Lung (tissue), 12 donors: ENCODE results near the gene LCORL. TPM values are rescaled to one million over a fixed set of nuclear protein-coding genes. Genes with fewer than 3 reads are reported as not detected.

Experiments
- ATAC-seq: fragments of 200-7000 bp; cut with Tn5 transposase; one replicate; pipeline ENCODE4 v1.9.1; 2020; ENCODE audit warnings: moderate number of reproducible peaks; ENCODE audit not compliant: insufficient read depth, low FRiP score
- DNase-seq, 3 donors: peaks; one replicate each; pipeline ENCODE4 v3.0.0-alpha.2; 2013 to 2017
- H3K27ac ChIP-seq, 2 donors: one replicate each; pipeline ENCODE4 v1.5.1; 2013; ENCODE audit warnings: mild to moderate bottlenecking in 2 of 2, moderate library complexity in 2 of 2, control low read depth in 1 of 2, inconsistent platforms in 1 of 2, low read depth in 1 of 2, low read length in 1 of 2
- H3K27me3 ChIP-seq, 3 donors: one replicate each; pipeline ENCODE4 v1.5.1; 2013; ENCODE audit warnings: low read length in 2 of 3; ENCODE audit not compliant: control insufficient read depth in 3 of 3, insufficient read depth in 3 of 3
- H3K36me3 ChIP-seq, 4 donors: one replicate each; pipeline ENCODE4 v1.5.1; 2013; ENCODE audit warnings: low read length in 4 of 4, mild to moderate bottlenecking in 1 of 4, moderate library complexity in 1 of 4; ENCODE audit not compliant: control insufficient read depth in 4 of 4, insufficient read depth in 4 of 4
- H3K4me1 ChIP-seq, 5 donors: one replicate each; pipeline ENCODE4 v1.5.1; 2013; ENCODE audit warnings: low read length in 5 of 5, mild to moderate bottlenecking in 2 of 5, moderate library complexity in 1 of 5; ENCODE audit not compliant: control insufficient read depth in 5 of 5, insufficient read depth in 5 of 5
- H3K4me3 ChIP-seq: one replicate; pipeline ENCODE4 v1.5.1; 2013; ENCODE audit warnings: mild to moderate bottlenecking, control low read depth, moderate library complexity
- H3K9ac ChIP-seq, 2 donors: one replicate each; pipeline ENCODE4 v1.5.1; 2013; ENCODE audit warnings: low read length in 2 of 2, control low read depth in 1 of 2; ENCODE audit not compliant: insufficient read depth in 1 of 2
- H3K9me3 ChIP-seq, 4 donors: one replicate each; pipeline ENCODE4 v1.5.1; 2013; ENCODE audit warnings: low read length in 3 of 4, mild to moderate bottlenecking in 1 of 4, moderate library complexity in 1 of 4; ENCODE audit not compliant: control insufficient read depth in 4 of 4, insufficient read depth in 3 of 4
- CTCF ChIP-seq: IDR thresholded peaks from 2 replicates; pipeline ENCODE4 v1.5.1; 2012; ENCODE audit warnings: mild to moderate bottlenecking; ENCODE audit errors: control extremely low read depth, extremely low read depth
- WGBS, 2 donors: extraction: QIAGEN DNeasy Blood & Tissue Kit; methylation state at CpG; one replicate each; pipeline ENCODE4 v1.1.7; 2013; 5-methylcytosine and 5-hydroxymethylcytosine counted together
- polyA plus RNA-seq, 2 donors: library from polyadenylated mRNA; stranded (reverse); fragments of 200-250 nt; gene quantifications; one replicate each; pipeline ENCODE4 v1.2.1, GENCODE V29; 2013
- total RNA-seq, 2 donors: library from RNA; depleted of rRNA in 1 of 2; stranded (reverse); fragments of >200 nt in 1 of 2; gene quantifications; one replicate each; pipeline ENCODE4 v1.2.1, GENCODE V29; 2014 to 2021
- donor health status: control.
- donor health status: control.
- donor health status: Bipolar disorder and iron deficiency.
- donor health status: healthy.
- donor health status: DM: yes; HTN: yes; CAD: no.

Gene LCORL
- total and polyA plus RNA-seq, 4 donors, result 2.8 to 29.0 (median 7.0) TPM

GRCh38 chr4:17877661-17878060 is 143.9 kb downstream of the LCORL start:
- Histone ChIP-seq H3K4me3 (no peak overlapping the region), H3K27ac (no peak overlapping the region), H3K27me3 (no peaks in the 10 kb centered on the region), H3K36me3 (no peaks in the 10 kb centered on the region), H3K9me3 (no peaks in the 10 kb centered on the region), H3K9ac (no peak overlapping the region), H3K4me1 (no peaks in the 10 kb centered on the region)
- ATAC-seq, result no peak
- no peak for DNase-seq
- WGBS, 2 donors, result 88% methylated on average over 5 of the region's 5 CpGs
- TF ChIP-seq CTCF, result no peak

- no peaks in the 10 kb centered on the region for H3K27me3 ChIP-seq
- H3K27ac ChIP-seq, result no peak overlapping the region
- no peaks in the 10 kb centered on the region for H3K9me3 ChIP-seq
- WGBS, 2 donors, result 97 to 99% methylated on average over 4 of the region's 4 CpGs
- TF ChIP-seq CTCF, result no peak
- no peaks in the 10 kb centered on the region for H3K36me3 ChIP-seq
- H3K9ac ChIP-seq, result no peak overlapping the region
- no peak for DNase-seq
- no peaks in the 10 kb centered on the region for H3K4me1 ChIP-seq
- ATAC-seq, result no peak
- H3K4me3 ChIP-seq, result no peak overlapping the region
Observed at GRCh38 chr4:17876943-17877342, 144.6 kb downstream of the LCORL start.

GRCh38 chr4:17875402-17876070 is 146.0 kb downstream of the LCORL start:
- Histone ChIP-seq H3K9me3 (no peaks in the 10 kb centered on the region), H3K9ac (no peak overlapping the region), H3K4me3 (no peak overlapping the region), H3K4me1 (no peaks in the 10 kb centered on the region), H3K36me3 (no peaks in the 10 kb centered on the region), H3K27me3 (no peaks in the 10 kb centered on the region), H3K27ac (no peak overlapping the region)
- DNase-seq (no peak), ATAC-seq (no peak)
- 91 to 99% methylated on average over 4 of the region's 4 CpGs for WGBS, 2 donors
- TF ChIP-seq CTCF, result no peak

GRCh38 chr4:17869327-17869726 is 152.2 kb downstream of the LCORL start:
- no peak overlapping the region for H3K9ac ChIP-seq
- no peaks in the 10 kb centered on the region for H3K36me3 ChIP-seq
- DNase-seq (no peak), ATAC-seq (no peak)
- no peaks in the 10 kb centered on the region for H3K27me3 ChIP-seq
- H3K9me3 ChIP-seq, result no peaks in the 10 kb centered on the region
- no peaks in the 10 kb centered on the region for H3K4me1 ChIP-seq
- 75 to 78% methylated on average over 2 of the region's 2 CpGs for WGBS, 2 donors
- H3K27ac ChIP-seq, result no peak overlapping the region
- TF ChIP-seq CTCF, result no peak
- H3K4me3 ChIP-seq, result no peak overlapping the region
